CD4-positive, alpha-beta T cell treated with Interleukin-2 at 100 ng/mL for 4 hours (primary cell): ENCODE results near the gene BEST4.
"Not testable (repeated sequence)": the region's sequence is repeated elsewhere in the genome, so short reads cannot be mapped to it uniquely, and the experiment has no call there.

Experiments
- DNase-seq: peaks from one replicate; pipeline ENCODE4 v3.0.0-alpha.2; 2020; ENCODE audit warnings: low spot score

BEST4 gene

GRCh38 chr1:44777547-44777946 is 10.4 kb downstream of the BEST4 start:
- no peak for DNase-seq

GRCh38 chr1:44776730-44777068 is 11.3 kb downstream of the BEST4 start:
- no peak for DNase-seq

GRCh38 chr1:44775930-44776729 is 11.8 kb downstream of the BEST4 start:
- peak; percentile 40 for DNase-seq

- DNase-seq: peak; percentile 92
These were observed 12.7 kb downstream of the BEST4 start, which contains the start of gene RPS8 for GRCh38 chr1:44775078-44775929. Gene RPS8, plus strand, starts transcription at chr1:44775540. Its CDS starts 57 bp downstream, at chr1:44775597.

- DNase-seq: not testable (repeated sequence)
These were observed 21.5 kb downstream of the BEST4 start for GRCh38 chr1:44766421-44766820.

- DNase-seq: no peak
These were observed 27.1 kb downstream of the BEST4 start for GRCh38 chr1:44760876-44761275.

GRCh38 chr1:44759077-44759476 is 28.9 kb downstream of the BEST4 start:
- DNase-seq: no peak

- DNase-seq: no peak
These were observed 30.6 kb downstream of the BEST4 start for GRCh38 chr1:44757420-44757819.

GRCh38 chr1:44747878-44748277 is 40.1 kb downstream of the BEST4 start:
- DNase-seq: no peak

GRCh38 chr1:44743211-44743610 is 44.8 kb downstream of the BEST4 start:
- DNase-seq: no peak

- no peak for DNase-seq
These were observed 47.8 kb downstream of the BEST4 start for GRCh38 chr1:44740179-44740617.

- peak; percentile 96 for DNase-seq
These were observed 48.4 kb downstream of the BEST4 start, which contains the start of gene KIF2C for GRCh38 chr1:44739307-44740178. Gene KIF2C, plus strand, starts transcription at chr1:44739837. Its CDS starts 96 bp downstream, at chr1:44739933.

- not testable (repeated sequence) for DNase-seq
These were observed 49.0 kb downstream of the BEST4 start for GRCh38 chr1:44738953-44739306.

GRCh38 chr1:44735992-44736391 is 52.0 kb downstream of the BEST4 start:
- no peak for DNase-seq

GRCh38 chr1:44733784-44734183 is 54.2 kb downstream of the BEST4 start:
- no peak for DNase-seq
